NCI-H128 (cell line): Measurements from ENCODE around the gene ALLC.
"Not testable (repeated sequence)": the region's sequence is repeated elsewhere in the genome, so short reads cannot be mapped to it uniquely, and the experiment has no call there.

Source experiments
- DNase-seq: peaks from one replicate; lab custom pipeline; 2025; ENCODE audit not compliant: unreplicated experiment; lab: John Stamatoyannopoulos, UW

Gene ALLC

GRCh38 chr2:3657881-3658280, at the start of gene ALLC:
Gene ALLC, plus strand, starts transcription at chr2:3658200. Its CDS starts 12,958 bp downstream, at chr2:3671158.
- DNase-seq: no peak

DNA sequence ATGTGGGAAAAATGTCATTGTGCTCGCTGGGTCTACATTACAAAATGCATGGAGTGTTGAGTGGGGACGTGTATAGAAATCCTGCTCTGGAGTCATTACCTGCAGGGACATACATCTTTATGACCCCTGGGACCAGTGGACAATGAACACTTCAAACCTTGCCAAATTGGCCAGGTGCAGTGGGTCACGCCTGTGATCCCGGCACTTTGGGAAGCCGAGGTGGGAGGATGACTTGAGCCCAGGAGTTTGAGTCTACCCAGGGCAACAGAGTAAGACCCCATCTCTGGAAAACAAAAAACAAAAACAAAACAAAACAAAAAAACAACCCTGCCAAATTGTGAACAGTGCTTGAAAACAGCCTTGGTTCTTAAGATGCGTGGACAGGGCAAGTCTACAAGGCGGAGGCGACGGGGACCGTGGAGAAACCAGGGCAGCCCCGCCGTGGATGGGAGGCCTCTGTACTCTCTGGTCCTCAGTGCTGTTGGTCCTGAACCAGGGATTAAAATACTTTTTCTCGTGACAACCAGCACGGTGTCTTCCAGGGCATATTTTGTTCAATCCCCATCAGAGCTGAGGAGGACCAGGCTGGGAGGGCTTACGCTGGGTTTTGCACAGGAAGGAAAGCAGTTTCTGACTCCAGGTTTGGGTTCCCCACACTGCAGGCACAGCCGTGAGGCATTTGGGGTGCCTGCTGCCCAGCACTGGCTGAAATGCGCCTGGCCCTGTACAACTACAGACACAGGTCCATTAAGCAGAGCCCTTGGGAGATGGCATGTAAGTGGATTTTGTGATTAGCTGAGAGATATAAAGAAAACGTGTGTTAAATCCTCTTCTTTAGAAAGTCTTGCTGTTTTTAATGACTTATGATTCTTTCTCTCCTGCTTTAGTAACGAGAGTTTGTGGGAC, 49.4 kb upstream of the ALLC start:
- DNase-seq: no peak

DNA sequence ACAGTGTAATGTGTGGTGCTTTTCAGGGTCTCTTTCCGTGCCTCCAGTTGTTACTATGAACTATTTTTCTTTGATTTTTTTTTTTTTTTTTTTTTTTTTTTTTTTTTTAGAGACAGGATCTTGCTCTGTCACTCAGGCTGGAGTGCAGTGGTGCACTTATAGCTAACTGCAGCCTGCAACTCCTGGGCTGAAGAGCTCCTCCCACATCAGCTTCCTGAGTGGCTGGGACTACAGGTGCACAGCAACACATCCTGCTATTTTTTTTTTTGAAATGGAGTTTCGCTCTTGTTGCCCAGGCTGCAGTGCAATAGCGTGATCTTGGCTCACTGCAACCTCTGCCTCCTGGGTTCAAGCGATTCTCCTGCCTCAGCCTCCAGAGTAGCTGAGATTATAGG, 48.7 kb upstream of the ALLC start:
- not testable (repeated sequence) for DNase-seq

- DNase-seq: no peak
Measured at GRCh38 chr2:3610415-3610814, 47.6 kb upstream of the ALLC start.

DNA sequence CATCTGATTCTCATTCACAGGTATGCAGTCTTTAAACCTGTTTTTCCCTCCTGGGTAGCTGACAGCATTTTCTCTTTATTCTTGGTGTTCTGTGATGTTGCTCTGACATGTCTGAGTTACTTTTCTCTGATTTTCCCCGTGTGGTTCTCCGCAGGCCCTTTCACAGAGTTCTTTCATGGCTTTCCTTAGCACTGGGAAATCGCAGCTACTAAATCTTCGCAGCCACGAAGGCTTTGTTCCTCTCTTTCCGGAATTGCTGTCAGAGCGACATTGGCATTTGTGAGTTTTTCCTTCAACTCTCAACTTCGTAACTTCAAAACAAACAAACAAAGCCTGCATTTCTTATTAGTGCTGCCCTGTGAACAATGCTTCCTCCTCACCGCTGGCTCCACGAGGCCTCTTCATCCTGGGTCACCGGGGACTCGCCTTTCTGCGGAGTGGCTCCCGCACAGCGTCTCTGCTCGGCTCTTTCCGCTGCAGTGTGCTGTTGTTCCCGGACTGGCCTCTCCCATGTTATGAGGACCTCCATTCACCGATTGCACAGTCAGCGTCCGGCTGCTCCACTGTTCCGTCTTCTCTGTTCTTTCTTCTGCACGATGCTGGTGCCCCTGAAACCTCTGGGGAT, 47.0 kb upstream of the ALLC start:
- no peak for DNase-seq

- DNase-seq: no peak
Measured at GRCh38 chr2:3611589-3611988, 46.4 kb upstream of the ALLC start.

GRCh38 chr2:3612639-3613523, 45.1 kb upstream of the ALLC start:
- no peak for DNase-seq

- no peak for DNase-seq
Measured at GRCh38 chr2:3613524-3613905, 44.5 kb upstream of the ALLC start.

DNA sequence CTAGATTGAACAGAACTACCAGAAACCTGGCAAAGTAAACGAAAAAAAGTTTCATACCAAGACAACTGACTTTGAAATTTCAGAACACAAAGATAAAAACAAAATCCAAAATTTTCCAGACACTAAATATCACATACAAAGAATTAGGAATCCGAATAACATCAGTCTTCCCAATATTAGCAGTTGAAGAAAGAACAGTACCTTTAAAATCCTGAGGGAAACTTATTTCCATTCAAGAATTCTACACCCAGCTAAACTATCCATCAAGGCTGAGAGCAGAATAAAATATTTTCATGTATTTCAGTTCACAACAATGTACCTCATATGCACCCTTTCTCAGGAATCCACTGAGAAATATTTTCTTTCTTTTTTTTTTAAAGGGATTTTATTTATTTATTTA, 43.3 kb upstream of the ALLC start:
- DNase-seq: not testable (repeated sequence)

DNA sequence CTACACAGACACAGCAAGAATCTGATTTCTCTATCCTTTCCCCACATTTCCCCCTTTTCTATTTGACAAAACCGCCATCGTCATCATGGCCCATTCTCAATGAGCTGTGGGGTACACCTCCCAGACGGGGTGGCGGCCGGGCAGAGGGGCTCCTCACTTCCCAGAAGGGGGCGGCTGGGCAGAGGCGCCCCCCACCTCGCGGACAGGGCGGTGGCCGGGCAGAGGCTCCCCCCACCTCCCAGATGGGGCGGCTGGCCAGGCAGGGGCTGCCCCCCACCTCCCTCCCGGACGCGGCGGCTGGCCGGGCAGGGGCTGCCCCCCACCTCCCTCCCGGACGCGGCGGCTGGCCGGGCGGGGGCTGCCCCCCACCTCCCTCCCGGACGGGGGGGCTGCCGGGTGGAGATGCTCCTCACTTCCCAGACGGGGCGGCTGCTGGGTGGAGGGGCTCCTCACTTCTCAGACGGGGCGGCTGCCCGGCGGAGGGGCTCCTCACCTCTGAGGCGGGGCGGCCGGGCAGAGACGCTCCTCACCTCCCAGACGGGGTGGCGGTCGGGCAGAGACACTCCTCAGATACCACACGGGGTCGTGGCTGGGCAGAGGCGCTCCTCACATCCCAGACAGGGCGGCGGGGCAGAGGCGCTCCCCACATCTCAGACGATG, 42.3 kb upstream of the ALLC start:
- not testable (repeated sequence) for DNase-seq

DNA sequence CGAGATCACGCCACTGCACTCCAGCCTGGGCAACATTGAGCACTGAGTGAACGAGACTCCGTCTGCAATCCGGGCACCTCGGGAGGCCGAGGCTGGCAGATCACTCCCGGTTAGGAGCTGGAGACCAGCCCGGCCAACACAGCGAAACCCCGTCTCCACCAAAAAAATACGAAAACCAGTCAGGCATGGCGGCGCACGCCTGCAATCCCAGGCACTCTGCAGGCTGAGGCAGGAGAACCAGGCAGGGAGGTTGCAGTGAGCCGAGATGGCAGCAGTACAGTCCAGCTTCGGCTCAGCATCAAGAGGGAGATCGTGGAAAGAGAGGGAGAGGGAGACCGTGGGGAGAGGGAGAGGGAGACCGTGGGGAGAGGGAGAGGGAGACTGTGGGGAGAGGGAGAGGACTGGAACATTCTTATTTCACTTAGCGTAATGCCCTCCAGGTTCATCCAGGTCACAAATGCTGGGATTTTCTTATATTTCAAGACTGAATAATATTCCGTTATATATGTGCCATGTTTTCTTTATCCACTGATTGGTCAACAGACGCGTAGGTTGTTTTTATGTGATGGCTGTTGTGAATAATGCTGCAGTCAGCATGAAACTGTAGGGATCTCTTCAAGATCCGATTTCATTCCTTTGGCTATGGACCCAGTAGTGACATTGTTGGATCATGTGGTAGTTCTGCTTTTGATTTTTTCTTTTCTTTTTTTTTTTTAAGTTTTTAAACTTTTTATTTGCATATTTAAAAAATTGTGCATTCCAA, 41.4 kb upstream of the ALLC start:
- DNase-seq: not testable (repeated sequence)

GRCh38 chr2:3617198-3617890, 40.7 kb upstream of the ALLC start:
- no peak for DNase-seq

DNA sequence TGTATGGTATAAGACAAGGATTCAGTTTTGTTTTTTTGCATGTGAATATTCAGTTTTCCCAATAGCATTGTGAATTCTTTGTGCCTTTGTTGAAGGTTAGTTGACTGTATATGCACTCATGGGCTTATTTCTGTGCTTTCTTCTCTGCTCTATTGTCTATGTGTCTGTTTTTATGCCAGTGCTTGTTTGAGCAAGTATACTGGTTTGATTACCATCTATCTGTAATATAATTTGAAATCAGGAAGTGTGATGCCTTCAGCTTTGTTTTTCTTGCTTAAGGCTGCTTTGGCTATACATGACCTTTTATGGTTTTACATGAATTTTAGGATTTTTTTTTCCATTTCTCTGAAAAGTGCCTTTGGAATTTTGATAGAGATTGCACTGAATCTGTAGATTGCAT, 39.6 kb upstream of the ALLC start:
- DNase-seq: no peak

- no peak for DNase-seq
Measured at GRCh38 chr2:3619033-3619432, 39.0 kb upstream of the ALLC start.

DNA sequence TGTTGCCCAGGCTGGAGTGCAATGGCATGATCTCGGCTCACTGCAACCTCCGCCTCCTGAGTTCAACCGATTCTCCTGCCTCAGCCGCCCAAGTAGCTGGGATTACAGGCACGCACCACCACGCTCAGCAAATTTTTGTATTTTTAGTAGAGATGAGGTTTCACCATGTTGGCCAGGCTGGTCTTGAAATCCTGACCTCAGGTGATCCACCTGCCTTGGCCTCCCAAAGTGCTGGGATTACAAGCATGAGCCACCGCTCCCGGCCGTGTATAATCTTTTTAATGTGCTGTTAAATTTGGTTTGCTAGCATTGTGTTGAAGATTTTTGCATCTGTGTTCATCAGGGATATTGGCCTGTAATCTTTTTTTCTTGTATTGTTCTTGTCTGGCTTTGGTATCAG, 38.3 kb upstream of the ALLC start:
- not testable (repeated sequence) for DNase-seq

- DNase-seq: no peak
Measured at GRCh38 chr2:3620834-3621233, 37.2 kb upstream of the ALLC start.

DNA sequence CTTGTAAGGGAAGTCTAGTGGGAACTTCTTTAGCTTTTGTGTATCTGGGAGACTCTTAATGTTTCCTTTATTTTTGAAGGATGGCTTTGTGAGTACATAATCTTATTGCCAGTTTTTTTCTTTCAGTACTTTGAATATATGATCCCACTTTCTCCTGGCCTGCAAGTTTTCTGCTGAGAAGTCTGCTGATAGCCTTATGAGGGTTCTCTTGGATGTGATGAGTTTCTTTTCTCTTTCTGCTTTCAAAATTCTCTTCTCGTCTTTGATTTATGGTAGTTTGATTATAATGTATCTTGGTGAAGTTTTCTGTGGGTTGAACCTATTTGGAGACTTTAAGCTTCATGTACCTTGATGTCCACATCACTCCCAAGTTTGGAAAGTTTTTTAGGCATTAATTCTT, 35.0 kb upstream of the ALLC start:
- DNase-seq: no peak

DNA sequence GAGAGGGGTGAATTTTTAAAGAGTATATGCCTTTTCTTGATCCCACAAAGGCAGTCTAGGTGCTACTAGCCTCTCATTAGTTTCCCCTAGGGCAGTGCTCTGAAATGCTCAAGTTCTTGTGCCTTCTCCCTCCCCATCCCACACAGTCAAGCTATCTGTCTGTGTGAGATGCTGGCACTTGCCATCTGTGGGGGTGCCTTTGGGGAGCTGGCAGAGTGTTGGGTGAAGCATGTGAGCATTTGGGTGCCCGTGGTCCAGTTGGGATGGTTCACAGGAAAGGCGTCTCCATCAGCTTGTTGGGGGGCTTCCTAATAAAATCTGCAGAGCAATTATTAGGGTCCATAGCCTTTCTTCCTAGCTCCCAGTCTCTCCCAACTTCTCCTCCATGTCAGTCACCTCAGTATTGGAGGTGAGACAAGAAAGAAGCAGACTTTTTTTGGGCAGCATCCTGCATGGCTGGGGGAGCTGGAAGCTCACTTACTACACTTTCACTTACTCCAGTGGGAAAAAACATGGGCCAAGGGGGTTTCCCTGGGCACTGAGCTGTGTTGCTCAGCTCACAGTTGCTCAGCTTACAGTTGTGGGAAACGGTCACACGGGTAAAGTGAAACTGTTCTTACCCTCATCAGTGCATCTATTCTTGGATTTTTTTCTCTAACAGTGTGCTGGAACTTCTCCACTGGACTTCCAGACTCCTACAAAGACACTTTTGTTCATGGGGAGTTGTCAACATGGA, 33.8 kb upstream of the ALLC start:
- DNase-seq: no peak

DNA sequence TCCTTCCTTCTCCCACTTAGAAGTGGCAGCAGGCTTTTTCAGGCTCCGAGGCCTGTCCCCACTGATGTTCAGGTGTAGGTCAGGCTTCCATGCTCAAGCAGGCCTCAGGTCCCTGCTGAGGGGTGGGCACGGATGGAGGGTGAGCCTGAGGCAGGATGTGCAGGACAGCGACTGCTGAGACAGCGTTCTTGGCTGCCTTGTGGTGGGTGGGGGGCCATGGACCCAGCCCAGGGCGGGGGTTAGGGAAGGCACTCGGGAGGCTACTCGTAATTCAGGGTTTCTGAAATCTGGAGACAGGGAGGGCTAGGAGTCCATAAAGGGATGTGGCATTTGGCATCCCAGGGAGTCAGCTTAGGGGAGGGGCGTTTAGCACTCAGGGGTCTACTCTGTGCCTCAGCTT, 32.8 kb upstream of the ALLC start:
- DNase-seq: no peak
